HG03442 (cell line): ENCODE measurements around the gene PITPNM3.
"Not testable (repeated sequence)": the region's sequence is repeated elsewhere in the genome, so short reads cannot be mapped to it uniquely, and the experiment has no call there.

Experiments used
- ATAC-seq: cut with Tn5 transposase; IDR thresholded peaks from one replicate; pipeline ENCODE4 v1.9.1; 2021; ENCODE audit warnings: mild to moderate bottlenecking, moderate library complexity; ENCODE audit not compliant: unreplicated experiment

The PITPNM3 gene

DNA sequence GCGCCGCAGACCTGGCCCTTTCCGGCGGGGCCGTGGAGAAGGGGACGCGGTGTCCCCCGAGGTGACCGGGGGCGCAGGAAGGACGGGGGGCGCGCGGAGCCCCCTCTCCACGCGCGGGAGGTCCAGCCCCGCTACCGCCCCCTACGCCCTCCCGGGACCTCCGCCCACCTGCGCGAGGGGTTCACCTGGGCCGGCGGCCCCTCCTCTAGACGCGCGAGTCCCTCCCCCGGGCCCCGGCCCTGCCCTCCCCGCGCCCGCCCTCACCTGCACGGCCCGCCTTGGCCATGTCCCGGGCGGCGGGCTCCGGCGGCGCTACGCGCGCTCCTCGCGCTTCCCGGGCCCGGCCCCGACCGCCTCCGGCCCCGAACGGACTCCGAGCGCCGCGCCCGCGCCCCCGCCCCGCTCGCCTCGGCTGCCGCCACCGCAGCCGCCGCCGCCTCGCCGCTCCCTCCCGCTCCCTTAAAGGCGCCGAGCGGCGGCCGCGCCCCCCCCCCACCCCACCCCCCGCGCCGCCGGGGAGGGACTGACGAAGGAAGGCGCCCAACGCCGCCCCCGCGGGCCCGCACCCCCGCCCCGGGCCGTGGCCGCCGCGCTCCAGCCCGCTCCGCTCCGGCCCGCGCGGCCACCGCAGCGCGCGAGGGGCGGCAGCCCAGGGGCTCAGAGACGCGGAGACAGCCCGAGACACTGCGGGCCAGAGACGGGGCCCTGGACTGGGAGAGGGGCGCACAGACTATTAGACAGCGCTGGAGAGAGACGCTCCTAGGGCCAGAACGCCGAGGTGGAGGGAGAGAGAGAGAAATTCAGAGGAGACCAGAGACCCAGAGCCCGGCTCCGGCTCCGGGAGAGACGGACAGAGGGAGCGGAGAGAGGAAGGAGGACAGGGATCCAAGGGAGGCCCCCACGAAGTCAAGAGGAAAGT, at the start of gene PITPNM3:
Gene PITPNM3 (minus strand): TSS at position 435 of the 919 bp plus-strand sequence. CDS start 149 bp downstream, at position 286.
- ATAC-seq = no peak

DNA sequence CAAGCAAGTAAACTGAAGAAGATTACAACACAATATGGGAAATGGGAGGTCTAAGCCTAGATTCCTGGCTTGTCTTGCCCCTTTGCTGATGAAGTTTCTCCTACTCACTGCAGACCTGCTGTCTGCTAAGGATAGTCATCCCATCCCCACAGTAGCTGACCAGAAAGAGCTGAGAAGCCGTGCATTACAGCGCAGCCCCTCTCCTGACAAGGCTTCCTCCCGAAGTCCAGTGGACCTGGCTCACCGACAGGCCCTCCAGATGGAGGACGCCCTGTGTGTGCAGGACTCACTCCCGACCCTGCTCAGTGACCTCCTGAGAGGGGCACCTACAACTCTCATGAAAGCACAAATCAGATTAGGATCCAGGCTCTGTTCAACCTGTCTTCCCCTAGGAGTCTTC, 48.8 kb upstream of the PITPNM3 start:
- ATAC-seq = no peak

DNA sequence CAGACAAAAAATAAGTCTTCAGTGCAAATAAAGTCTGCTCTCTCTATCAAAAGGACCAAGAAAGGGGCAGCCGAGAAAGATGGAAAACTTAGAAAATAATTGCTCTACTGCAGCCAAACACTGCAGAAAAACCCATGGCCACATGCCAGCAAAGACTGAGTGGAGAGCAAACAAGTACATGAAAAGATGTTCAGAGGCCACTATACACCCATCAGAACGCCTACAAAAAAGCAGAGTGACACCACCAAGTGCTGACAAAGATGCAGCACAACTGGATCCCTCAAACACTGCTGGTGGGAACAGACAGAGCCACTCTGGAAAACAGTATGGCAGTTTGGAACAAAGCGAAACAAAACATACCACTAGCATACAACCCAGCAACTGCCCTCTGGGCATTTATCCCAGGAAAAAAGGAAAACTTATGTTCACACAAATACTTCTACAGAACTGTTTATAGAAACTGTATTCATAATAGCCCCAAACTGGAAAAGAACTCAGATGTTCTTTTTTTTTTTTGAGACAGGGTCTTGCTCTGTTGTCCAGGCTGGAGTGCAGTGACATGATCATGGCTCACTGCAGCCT, 47.5 kb upstream of the PITPNM3 start:
- ATAC-seq = no peak

DNA sequence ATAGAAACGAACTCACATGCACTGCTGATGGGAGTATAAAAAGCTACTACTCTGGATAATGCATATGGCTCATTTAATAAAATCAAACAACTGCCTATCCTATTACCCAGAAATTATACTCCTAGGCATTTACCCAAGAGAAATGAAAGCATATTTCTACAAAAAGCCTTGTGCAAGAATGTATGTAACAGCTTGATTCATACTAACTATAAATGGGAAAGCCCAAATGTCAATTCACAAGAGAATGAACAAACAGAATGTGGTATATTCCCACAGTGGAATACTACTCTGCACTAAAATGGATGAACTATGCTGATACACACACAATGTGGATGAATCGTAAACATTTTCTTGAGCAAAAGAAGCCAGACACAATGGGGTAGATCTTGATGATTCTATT, 45.8 kb upstream of the PITPNM3 start:
- ATAC-seq = no peak

DNA sequence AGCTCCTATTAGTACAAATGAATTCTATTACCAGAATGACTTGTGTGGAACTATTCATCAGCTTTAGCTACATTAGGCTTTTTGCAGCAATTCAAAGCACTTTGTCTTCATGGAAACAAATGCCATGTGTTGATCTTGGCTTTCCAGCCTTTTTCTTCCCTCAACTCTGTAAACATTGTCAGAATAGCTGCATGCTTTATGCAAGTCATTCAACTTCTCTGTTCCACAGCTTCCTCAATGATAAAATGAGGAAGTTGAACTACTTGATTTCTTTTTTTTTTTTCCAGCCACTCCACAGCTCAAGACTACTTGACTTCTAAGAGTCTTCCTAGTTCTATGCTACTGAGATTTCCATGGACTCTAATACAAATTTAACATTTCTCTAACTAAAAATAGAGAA, 43.0 kb upstream of the PITPNM3 start:
- ATAC-seq = no peak

DNA sequence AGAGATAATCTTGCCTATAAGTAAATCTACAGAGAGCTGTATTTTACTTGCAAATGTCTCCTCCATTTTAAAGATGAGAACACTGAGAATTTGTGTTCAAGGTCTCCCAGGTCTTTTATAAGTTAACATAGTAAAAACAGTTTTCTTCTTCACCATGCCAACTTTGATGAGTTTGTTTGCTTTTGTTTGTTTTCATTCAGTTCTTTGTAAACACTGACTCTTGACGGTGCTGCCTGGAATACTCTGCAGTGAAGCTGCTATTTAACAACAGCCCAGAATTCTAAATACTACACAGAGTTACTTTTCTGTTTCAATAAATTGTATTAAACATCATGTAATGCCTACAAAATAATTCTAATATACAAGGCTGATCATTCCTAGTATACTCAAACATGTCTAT, 41.4 kb upstream of the PITPNM3 start:
- no peak for ATAC-seq

DNA sequence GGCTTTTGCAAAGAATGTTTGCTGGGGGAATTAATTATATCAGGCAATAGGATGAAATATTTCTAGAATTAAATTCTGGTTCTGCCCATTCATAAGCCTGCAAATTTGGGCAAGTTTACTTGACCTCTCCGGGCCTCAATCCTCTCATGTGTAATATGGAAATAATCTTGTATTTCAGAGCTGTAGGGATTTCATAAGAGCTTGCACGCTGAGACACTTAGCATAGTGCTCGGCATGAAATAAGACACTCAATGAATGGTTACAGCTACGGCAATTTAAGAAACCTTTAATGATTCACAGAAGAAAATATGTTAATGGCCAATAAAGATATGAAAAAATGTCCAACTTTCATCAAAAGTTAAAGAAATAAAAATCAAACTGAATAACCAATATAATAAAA, 40.6 kb upstream of the PITPNM3 start:
- no peak for ATAC-seq

DNA sequence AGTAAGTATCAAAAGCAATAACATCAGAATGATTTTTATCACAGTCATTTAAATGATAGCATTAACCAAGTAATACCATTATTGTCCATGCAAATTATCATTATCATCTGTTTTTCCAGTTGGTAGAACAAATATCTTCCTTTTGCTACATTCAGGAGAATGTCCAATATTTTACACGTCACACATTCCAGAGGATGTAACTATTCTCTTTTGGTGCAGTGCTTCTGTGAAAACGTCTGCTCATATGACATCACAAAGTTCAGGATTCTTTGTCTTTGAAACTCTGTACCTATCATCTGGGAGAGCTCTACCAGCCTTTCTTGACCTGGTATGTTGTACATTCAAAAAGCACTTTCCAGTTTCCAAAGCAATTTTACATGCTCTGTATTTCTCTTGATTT, 40.2 kb upstream of the PITPNM3 start:
- no peak for ATAC-seq

DNA sequence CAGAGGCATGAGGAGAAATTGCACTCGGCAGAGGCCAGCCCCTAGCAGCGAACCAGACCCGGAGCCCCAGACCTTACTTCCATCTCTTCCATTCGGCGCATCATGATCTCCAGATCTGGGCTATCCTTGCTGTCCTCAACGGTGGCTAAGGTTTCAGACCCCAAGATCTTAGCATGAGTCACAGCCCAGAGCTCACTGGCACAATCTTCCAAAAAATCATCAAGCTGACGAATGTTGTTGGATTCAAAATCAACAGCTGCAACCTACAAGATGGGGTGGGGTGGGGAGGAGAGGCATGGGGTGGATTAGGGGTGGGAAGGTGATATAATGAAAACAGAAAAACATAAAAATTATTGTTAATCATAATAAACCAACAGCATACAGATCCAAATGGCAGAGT, 39.7 kb upstream of the PITPNM3 start:
- no peak for ATAC-seq

DNA sequence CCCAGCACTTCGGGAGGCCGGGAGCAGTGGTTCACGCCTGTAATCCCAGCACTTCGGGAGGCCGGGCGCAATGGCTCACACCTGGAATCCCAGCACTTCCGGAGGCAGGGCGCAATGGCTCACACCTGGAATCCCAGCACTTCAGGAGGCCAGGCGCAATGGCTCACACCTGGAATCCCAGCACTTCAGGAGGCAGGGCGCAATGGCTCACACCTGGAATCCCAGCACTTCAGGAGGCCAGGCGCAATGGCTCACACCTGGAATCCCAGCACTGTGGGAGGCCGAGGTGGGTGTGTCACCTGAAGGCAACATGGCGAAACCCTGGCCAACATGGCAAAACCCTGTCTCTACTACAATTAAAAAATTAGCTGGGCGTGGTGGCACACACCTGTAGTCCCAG, 37.0 kb upstream of the PITPNM3 start:
- not testable (repeated sequence) for ATAC-seq

DNA sequence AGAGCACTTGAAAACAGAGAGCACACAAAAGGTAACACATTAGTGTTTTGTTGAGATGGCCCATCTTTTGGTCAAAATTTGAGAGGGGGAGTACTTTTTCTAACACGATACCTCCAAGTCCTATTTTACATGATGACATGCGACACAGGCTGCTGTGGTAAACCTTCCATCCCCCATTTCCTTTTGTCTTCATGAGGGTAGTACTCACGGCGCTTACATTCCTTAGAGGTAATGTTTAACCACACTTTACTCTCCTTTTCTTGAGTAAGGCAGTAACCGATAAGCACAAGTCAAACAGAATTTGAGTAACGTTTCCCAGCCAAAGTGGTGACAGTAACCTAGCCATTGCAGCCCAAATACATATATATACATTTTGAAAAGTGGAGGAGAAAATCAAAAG, 35.8 kb upstream of the PITPNM3 start:
- ATAC-seq = no peak

DNA sequence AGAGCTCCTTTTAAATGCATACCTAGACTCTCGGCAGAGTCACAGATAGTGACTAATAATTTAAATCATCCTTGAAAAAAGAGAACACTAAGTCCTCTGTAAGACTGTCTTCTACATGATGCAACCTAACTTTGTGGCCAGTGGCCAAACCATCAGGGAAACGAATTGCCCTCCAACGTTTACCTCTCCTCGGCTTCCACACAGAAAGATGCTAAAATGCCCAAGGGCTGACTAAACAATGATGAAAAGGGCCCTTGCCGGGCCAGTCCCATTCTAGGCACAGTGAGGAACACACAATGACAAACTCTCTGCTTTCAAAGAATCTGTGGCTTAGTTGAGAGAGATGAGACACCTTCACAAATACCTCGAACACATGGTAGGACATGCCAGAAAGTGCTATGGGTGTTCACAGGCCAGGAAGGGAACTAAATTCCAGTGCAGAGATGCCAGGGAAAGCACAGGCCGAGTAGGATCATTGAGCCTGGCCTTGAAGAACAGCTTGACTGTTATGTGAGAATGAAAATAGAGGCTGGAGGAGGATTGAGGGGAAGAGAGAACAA, 35.3 kb upstream of the PITPNM3 start:
- no peak for ATAC-seq

DNA sequence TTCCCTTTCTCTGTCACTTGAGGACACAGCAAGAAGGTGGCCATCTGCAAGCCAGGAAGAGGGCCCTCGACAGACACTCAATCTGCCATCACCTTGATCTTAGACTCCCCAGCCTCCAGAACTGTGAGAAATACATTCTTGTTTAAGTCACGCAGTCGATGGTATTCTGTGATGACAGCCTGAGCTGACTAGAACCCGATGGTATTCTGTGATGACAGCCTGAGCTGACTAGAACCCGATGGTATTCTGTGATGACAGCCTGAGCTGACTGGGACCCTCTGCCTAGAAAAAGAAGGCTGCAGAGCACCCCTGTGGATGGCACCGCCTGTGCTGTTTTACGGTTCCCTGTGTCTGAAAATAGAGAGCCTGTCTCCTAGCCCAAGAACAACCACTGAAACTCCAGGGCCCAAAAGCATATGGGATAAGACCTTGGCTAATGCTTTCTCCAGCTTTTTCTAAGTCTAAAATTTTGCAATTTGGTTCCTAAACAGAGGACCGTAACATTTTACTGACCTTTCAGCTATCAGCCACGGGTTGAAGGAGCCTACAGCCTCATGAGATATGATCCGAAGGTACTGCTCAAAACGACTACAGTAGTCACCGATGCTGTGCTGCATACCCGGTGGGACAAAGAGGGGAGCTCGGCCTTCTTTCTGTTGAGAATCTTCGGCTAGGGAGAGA, 33.1 kb upstream of the PITPNM3 start:
- ATAC-seq = no peak

DNA sequence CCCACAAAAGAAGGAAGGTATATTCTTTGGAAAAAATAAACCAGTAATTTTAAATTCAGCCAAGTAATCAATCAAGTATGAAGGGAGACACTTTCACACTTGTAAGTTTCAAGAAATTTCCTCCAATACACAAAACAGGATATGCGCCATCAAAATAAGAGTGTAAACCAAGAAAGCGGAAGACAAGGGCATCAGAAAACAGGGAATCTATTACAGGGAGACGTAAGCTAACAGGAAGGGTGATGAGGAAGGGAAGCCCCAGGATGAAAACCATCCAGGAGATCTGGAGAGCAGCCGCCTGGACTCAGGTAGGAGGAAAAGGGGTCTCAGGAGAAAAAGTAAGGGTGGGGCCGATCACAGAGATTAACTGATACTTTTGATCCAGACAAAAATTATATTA, 31.8 kb upstream of the PITPNM3 start:
- no peak for ATAC-seq

DNA sequence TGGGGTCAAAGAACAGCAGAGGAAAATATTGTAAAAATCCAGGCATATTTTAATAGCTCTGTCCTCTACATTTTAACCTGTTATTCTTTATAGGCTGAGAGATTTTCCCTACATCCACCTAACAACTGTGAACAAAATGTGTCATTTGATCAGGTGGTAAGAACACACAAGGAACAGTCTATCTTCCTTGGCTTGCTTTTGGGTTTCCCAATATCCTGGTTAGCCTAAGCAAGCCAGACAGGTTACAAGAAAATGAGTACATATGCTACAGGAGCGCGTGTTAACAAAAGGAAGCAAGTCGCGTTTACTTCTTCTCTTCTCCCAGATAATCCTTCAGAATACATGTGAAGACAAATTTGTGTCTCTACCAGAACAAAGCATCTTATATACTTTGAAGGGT, 31.0 kb upstream of the PITPNM3 start:
- no peak for ATAC-seq

DNA sequence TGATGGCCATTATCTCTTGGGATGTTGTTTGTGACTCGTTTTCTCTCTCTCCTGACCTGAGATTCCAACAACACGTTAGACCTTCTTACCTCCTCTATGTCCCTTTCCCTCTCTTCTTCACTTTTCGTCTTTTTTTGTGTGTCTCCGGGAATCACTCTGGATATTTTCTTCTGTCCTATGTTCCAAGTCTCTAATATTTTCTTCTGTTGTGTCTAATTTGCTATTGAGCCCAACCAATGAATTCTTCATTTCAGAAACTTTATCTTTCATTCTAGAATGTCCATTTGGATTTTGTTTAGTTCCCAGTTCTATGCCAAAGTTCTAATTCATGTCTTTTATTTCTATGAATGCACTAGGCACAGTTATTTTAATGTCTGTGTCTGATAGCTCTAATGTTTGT, 27.1 kb upstream of the PITPNM3 start:
- ATAC-seq = no peak

DNA sequence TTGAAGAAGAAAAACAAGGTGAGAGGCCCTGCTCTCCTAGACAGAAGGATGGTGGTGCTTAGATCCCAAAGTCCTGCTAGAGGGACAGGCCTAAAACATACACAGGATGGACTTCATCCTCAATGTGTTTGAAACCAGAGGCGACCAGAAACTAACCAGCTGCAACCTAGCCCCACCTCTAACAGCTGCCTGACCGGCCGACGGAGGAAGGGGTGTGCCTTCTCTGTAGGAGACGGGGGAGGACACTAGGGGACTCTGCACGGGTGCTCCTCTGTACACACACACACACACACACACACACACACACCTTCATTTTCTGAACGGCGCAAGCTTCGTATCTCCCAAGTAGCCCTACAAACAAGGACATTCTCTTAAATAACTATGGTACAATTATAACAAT, 24.3 kb upstream of the PITPNM3 start:
- ATAC-seq = no peak

DNA sequence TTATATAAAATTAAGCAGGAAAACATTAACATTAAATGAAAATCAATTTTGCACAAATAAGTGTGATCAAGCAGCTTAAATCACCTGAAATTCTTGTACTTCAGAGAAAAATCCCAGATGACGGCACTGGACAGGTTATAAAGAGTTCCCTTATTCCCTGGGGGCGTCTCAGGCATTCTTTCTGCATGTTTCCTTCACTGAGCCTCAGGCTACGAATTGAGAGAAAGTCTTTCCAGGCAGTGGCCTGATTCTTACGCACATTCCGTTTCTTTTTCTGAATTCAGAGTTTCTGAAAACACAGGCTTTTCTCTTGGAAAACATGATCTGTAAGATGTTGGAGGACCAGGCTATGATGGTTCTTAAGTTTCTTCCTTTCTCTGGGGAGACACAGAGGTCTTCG, 22.1 kb upstream of the PITPNM3 start:
- no peak for ATAC-seq

DNA sequence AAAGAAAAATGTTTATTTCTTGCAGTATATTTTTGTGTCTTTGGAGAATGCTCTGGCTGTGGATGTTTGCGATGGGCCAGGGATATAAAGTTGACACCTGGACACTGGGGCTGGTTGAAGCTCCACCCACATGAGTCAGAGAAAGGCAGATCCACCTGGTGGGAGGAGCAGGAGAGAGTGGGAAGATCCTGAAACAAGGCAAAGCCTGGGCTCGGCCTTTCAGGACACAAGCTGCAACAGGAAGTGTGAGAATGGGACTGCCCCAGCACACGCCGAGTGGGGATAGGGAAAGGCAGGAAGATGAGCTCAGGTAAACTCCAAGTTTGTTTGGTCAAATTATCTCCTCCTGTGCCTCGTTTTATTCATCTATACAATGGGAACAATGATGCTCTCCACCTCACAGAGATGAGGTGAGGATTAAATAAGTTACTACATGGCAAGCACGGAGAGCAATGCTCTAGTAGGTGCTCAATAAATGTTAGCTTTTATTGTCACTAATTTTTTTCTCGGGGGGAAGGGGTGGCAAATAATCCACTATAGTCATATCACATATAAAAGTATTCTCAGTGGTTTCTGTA, 21.4 kb upstream of the PITPNM3 start:
- no peak for ATAC-seq

DNA sequence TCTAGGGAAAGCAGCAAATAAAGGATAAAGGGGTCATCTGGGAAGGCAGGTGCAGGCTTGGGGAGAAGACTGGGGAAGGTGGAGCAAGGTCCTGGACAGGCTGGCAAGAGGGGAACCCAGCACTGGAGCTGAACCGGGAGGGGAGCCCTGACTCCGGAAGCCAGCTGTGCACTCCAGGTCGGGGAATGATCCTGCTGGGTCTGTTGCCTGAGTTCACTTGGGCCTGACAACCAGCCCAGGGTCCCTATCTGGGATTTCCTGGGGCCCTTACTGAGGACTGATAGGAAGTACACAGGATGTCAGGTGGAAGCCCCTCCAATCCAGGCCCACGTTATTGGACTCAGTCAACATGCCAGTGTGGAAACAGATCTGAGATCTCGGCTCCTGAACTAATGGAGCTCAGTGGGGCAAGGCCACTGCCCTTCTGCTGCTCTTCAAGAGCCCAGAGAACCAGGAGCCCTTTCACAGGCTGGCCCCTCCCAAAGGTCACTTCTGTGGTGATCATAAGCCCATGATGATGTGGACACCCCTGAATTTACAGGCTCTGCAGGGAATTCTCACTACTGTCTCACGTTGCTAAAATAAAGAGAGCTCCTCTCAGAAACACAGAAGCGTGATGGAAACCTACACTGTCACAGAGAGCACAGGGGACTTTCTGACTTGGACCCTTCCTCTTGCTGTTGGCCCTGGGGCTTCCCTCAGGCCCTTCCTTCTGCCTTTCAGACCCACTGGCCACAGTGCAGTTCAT, 19.9 kb upstream of the PITPNM3 start:
- no peak for ATAC-seq

DNA sequence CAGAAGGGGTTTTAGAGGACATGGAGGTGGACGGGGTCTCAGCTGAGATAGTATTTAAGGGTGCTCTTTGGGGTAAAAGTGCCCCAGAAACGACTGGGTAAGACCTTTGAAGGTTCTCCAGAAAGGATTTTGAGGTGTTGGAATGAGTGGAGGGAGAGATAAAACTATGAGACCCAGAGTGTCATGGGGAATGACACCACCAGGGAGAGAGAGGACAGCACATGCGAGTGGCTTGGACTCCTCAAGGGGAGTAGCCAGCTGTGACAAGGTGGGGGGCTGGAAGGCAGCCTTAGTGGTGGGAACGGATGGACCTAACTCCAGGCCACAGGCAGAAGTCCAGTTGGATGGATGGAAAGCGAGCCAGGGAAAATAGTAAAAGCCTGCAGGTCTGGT, 19.2 kb upstream of the PITPNM3 start:
- ATAC-seq = no peak
